H9 (cell line): ENCODE results near the gene INTS12. TPM values are rescaled to one million over a fixed set of nuclear protein-coding genes. Genes with fewer than 3 reads are reported as not detected.

Source experiments
- DNase-seq: peaks from one replicate; pipeline ENCODE4 v3.0.0-alpha.2; 2017
- H2AFZ ChIP-seq: one replicate; pipeline ENCODE4 v1.6.1; 2013; ENCODE audit warnings: mild to moderate bottlenecking, low read length, control low read depth, moderate library complexity
- H2AK5ac ChIP-seq: 2 replicates; pipeline ENCODE4 v1.6.1; 2013; ENCODE audit warnings: low read length, control low read depth, mixed read lengths; ENCODE audit not compliant: insufficient read length
- H2BK120ac ChIP-seq: one replicate; pipeline ENCODE4 v1.6.1; 2013; ENCODE audit warnings: low read depth, mild to moderate bottlenecking, low read length, control low read depth, inconsistent platforms; ENCODE audit not compliant: poor library complexity, severe bottlenecking
- H2BK12ac ChIP-seq: 2 replicates; pipeline ENCODE4 v1.6.1; 2013; ENCODE audit warnings: low read length, control low read depth, mixed read lengths, low read depth; ENCODE audit not compliant: insufficient read length
- H2BK15ac ChIP-seq: 2 replicates; pipeline ENCODE4 v1.6.1; 2013; ENCODE audit warnings: low read depth, low read length, control low read depth
- H2BK20ac ChIP-seq: one replicate; pipeline ENCODE4 v1.6.1; 2013; ENCODE audit warnings: low read depth, mild to moderate bottlenecking, low read length, control low read depth, inconsistent platforms; ENCODE audit not compliant: poor library complexity, severe bottlenecking
- H2BK5ac ChIP-seq: 2 replicates; pipeline ENCODE4 v1.6.1; 2013; ENCODE audit warnings: low read length, control low read depth, mixed read lengths; ENCODE audit not compliant: insufficient read length
- H3K14ac ChIP-seq: 2 replicates; pipeline ENCODE4 v1.6.1; 2013; ENCODE audit warnings: low read length, control low read depth; ENCODE audit not compliant: insufficient read depth
- H3K18ac ChIP-seq: 2 replicates; pipeline ENCODE4 v1.6.1; 2013; ENCODE audit warnings: low read depth, mild to moderate bottlenecking, mixed read lengths, low read length, control low read depth; ENCODE audit not compliant: insufficient read length
- H3K23ac ChIP-seq: 2 replicates; pipeline ENCODE4 v1.6.1; 2013; ENCODE audit warnings: low read length, control low read depth, mixed read lengths, low read depth; ENCODE audit not compliant: insufficient read length
- H3K23me2 ChIP-seq: 2 replicates; pipeline ENCODE4 v1.6.1; 2013; ENCODE audit warnings: low read depth, mild to moderate bottlenecking, mixed read lengths, low read length, control low read depth; ENCODE audit not compliant: insufficient read length, poor library complexity, severe bottlenecking
- H3K27ac ChIP-seq: 2 replicates; pipeline ENCODE4 v1.5.1; 2013; ENCODE audit warnings: low read length, control low read depth, mixed read lengths, low read depth; ENCODE audit not compliant: insufficient read length
- H3K27me3 ChIP-seq: 2 replicates; pipeline ENCODE4 v1.6.1; 2013; ENCODE audit warnings: low read length, control low read depth, inconsistent platforms; ENCODE audit not compliant: insufficient read depth
- H3K4ac ChIP-seq: 2 replicates; pipeline ENCODE4 v1.6.1; 2013; ENCODE audit warnings: low read depth, mild to moderate bottlenecking, control low read depth, inconsistent platforms, low read length, moderate library complexity
- H3K4me1 ChIP-seq: 2 replicates; pipeline ENCODE4 v1.6.1; 2013; ENCODE audit warnings: low read length, control low read depth, inconsistent platforms; ENCODE audit not compliant: insufficient read depth
- H3K4me2 ChIP-seq: 2 replicates; pipeline ENCODE4 v1.6.1; 2013; ENCODE audit warnings: low read length, control low read depth, mixed read lengths; ENCODE audit not compliant: insufficient read length, insufficient read depth
- H3K56ac ChIP-seq: 2 replicates; pipeline ENCODE4 v1.6.1; 2013; ENCODE audit warnings: low read depth, mild to moderate bottlenecking, mixed read lengths, low read length, control low read depth; ENCODE audit not compliant: insufficient read length
- H3K79me1 ChIP-seq: 2 replicates; pipeline ENCODE4 v1.6.1; 2013; ENCODE audit warnings: low read depth, mild to moderate bottlenecking, moderate library complexity, low read length, control low read depth, inconsistent platforms; ENCODE audit not compliant: insufficient read depth, poor library complexity, severe bottlenecking
- H3K79me2 ChIP-seq: 2 replicates; pipeline ENCODE4 v1.6.1; 2013; ENCODE audit warnings: low read length, control low read depth, inconsistent platforms; ENCODE audit not compliant: insufficient read depth
- H3K9ac ChIP-seq: 2 replicates; pipeline ENCODE4 v1.6.1; 2013; ENCODE audit warnings: low read length, control low read depth, mixed read lengths; ENCODE audit not compliant: insufficient read length; ENCODE audit errors: extremely low read depth
- H3K9me3 ChIP-seq: one replicate; pipeline ENCODE4 v1.6.1; 2013; ENCODE audit warnings: low read depth, low read length, inconsistent platforms; ENCODE audit not compliant: control insufficient read depth
- H3T11ph ChIP-seq: one replicate; pipeline ENCODE4 v1.6.1; 2013; ENCODE audit warnings: mild to moderate bottlenecking, low read length, control low read depth, inconsistent platforms
- H4K20me1 ChIP-seq: one replicate; pipeline ENCODE4 v1.6.1; 2013; ENCODE audit not compliant: control insufficient read depth, insufficient read length, insufficient read depth
- H4K5ac ChIP-seq: 2 replicates; pipeline ENCODE4 v1.6.1; 2013; ENCODE audit warnings: low read depth, mild to moderate bottlenecking, mixed read lengths, low read length, control low read depth; ENCODE audit not compliant: insufficient read length
- H4K8ac ChIP-seq: replicated peaks from 2 replicates; pipeline ENCODE4 v1.6.1; 2013; ENCODE audit warnings: low read length, control low read depth, mixed read lengths, low read depth; ENCODE audit not compliant: insufficient read length
- H4K91ac ChIP-seq: 2 replicates; pipeline ENCODE4 v1.6.1; 2013; ENCODE audit warnings: low read depth, mild to moderate bottlenecking, moderate library complexity, mixed read lengths, low read length, control low read depth; ENCODE audit not compliant: insufficient read length
- H3K27ac Mint-ChIP-seq, 3 experiments: 2 replicates in 2 of 3; 3 replicates in 1 of 3; pipeline ENCODE4 v1.8.0; 2020 to 2021; ENCODE audit warnings: mixed read lengths in 3 of 3, mild to moderate bottlenecking in 1 of 3, moderate library complexity in 1 of 3
- H3K27me3 Mint-ChIP-seq: 2 replicates; pipeline ENCODE4 v1.8.0; 2021; ENCODE audit warnings: low read depth, mild to moderate bottlenecking, moderate library complexity, mixed read lengths
- H3K36me3 Mint-ChIP-seq, 3 experiments: 2 replicates in 2 of 3; 3 replicates in 1 of 3; pipeline ENCODE4 v1.8.0; 2020 to 2021; ENCODE audit warnings: low read depth in 3 of 3, mixed read lengths in 3 of 3; ENCODE audit not compliant: insufficient read depth in 1 of 3
- H3K4me1 Mint-ChIP-seq, 2 experiments: 2 replicates each; pipeline ENCODE4 v1.8.0; 2020; ENCODE audit warnings: mixed read lengths in 2 of 2
- H3K4me3 Mint-ChIP-seq, 2 experiments: 2 replicates in 1 of 2; 3 replicates in 1 of 2; pipeline ENCODE4 v1.8.0; 2020 to 2021; ENCODE audit warnings: mild to moderate bottlenecking in 2 of 2, mixed read lengths in 2 of 2, moderate library complexity in 1 of 2
- H3K9me3 Mint-ChIP-seq, 2 experiments: 2 replicates in 1 of 2; 3 replicates in 1 of 2; pipeline ENCODE4 v1.8.0; 2020; ENCODE audit warnings: mild to moderate bottlenecking in 2 of 2, mixed read lengths in 2 of 2, moderate library complexity in 1 of 2
- CTCF ChIP-seq: fragments of 200-600 bp; sonication (generic); conservative IDR thresholded peaks from 3 replicates; pipeline ENCODE4 v1.8.0; 2021; ENCODE audit warnings: antibody characterized with exemption, mild to moderate bottlenecking
- total RNA-seq: library from RNA; stranded (reverse); gene quantifications from 2 replicates; pipeline ENCODE4 v1.2.1, GENCODE V29; 2021

INTS12 gene
- total RNA-seq, 1 experiment from 2014 or later: 15.6 TPM

DNA sequence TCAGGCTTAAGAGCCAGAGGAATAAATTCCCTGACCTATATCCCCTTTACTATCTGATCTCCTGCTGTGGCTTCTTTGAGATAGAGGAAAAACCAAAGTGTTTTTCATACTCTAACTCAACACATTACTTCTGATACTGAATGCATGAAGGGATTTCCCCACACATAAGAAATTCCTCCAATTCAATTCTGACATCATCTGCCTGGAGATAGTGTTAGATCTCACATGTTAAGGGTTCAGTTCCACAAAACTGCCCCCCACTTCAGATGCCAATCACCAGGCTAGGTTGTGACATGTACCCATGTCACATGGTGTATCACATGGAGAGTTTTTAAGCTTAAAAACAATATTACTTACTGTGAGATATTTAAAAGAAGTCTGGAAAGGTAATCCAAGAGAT lies 46.9 kb upstream of the INTS12 start:
- DNase-seq: no peak
- Histone ChIP-seq H3K27me3 (no peaks in the 10 kb centered on the region), H3K9me3 (no peaks in the 10 kb centered on the region), H2BK12ac (no peak overlapping the region), H2AK5ac (no peak overlapping the region), H2AFZ (no peak overlapping the region), H3K4ac (no peak overlapping the region), H2BK5ac (no peak overlapping the region), H4K91ac (no peak overlapping the region), H3K27ac (no peak overlapping the region), H3K23me2 (no peaks in the 10 kb centered on the region), H3K56ac (no peak overlapping the region), H4K20me1 (no peaks in the 10 kb centered on the region), H3K4me2 (no peak overlapping the region), H3K79me2 (no peaks in the 10 kb centered on the region), H2BK15ac (no peak overlapping the region), H3K4me1 (no peaks in the 10 kb centered on the region), H3K79me1 (no peaks in the 10 kb centered on the region), H2BK20ac (no peak overlapping the region), H3T11ph (no peak overlapping the region), H2BK120ac (no peak overlapping the region), H4K8ac (no peak overlapping the region), H3K14ac (no peak overlapping the region), H3K18ac (no peak overlapping the region), H3K23ac (no peak overlapping the region), H3K9ac (no peak overlapping the region), H4K5ac (no peak overlapping the region)
- H3K27me3 Mint-ChIP-seq: no peaks in the 10 kb centered on the region
- no peak overlapping the region for H3K27ac Mint-ChIP-seq
- H3K36me3 Mint-ChIP-seq: no peaks in the 10 kb centered on the region
- H3K4me3 Mint-ChIP-seq: no peak overlapping the region
- TF ChIP-seq CTCF: no peak
- no peaks in the 10 kb centered on the region for H3K9me3 Mint-ChIP-seq
- H3K4me1 Mint-ChIP-seq: no peaks in the 10 kb centered on the region
